Dedifferentiated amniotic fluid mesenchymal stem cell (primary cell): ENCODE data around the gene DOK1.

ENCODE experiments used
- DNase-seq: peaks from one replicate; pipeline ENCODE4 v3.0.0-alpha.2; 2016; ENCODE audit errors: extremely low spot score

DOK1 gene

DNA sequence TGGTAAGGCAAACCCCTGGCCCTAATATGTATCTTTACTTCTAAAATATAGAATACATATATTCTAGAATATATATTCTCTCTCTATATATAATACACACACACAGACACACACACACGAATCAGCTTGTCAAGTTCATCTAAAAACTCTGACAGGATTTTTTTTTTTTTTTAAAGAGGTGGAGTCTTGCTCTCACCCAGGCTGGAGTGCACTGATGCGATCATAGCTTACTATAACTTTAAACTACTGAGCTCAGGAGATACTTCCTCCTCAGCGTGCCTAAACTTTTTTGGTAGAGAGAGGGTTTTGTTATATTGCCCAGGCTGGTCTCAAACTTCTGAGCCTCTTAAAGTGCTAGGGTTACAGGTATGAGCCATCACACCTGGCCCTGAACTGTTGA, 45.2 kb downstream of the DOK1 start:
- no peak for DNase-seq

DNA sequence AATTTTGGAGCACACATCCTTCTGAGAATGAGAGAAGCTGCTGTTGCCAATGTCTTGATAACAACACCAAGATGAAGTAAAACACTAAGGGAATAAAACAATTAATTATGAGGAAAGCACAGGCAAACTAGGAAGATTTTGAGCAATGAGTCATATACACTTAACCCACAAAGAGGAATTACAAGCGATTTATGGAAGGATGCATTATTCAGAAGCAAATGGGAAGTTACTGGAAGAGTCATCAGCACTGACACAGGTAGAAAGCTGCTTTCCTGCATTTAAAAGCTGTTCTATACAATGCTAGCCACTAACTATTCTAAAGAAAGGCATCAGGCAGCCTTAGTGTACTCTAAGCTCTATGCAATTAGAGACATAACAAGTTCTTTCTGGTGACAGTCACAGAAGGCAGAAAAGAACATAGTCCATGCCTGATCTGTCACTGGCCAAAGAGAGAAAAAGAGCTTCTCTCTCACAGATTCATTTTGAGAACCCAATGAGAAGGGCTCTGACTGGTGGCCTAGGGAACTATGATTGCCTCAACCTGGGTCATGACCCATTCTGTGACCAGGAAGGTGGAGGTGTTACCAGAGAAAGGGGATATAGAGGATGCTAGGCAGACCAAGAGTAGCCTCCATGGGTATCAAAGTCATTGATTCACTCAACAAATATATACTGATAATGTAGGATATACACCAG, 48.2 kb downstream of the DOK1 start:
- DNase-seq: no peak

DNA sequence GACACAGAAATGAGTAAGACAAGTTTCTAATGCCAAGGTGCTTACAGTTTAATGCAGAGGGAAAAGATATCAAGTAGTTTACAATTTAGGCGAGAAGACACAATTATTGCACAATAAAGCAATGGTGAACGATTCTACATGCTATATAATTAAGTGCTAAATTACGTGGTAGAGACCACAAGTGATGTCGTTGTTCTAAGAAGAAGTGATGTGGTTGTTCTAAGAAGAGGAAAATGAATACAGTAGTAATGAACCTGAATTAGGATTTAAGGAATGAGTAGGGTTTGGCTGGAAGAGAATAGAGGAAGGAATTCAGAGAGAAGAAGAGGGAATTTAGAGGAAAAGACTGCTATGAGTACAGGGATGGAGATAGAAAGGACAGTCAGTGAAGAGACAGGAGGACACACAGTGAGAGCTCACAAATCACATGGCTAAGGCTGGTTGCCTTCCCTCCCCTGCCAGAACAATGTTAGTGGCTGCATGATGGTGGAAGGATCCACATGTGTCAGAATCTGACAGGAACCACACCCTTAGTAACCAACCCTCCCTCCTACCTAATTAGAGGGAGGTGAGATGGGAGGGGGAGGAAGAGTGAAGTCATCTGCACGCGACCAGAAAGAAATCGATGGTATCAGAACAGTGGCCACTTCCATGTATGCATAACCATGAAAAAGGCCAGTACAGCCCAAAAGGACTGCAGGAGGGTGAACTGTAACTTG, 48.9 kb downstream of the DOK1 start:
- no peak for DNase-seq

DNA sequence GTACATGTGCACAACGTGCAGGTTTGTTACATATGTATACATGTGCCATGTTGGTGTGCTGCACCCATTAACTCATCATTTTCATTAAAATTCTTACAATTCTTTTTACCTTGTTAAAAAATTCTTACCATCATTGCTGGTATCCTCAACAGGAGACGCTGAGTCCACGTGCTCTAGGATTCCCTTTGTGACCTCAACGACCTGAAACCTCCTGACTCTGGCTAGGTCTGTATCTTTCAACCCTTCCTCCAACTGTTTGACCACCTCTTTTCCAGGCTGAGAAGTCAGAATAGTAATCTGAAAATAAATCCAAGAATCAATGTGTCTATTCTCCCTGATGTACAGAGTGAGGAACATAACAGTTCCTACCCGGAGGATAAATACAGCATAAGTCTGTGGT, 52.4 kb downstream of the DOK1 start:
- DNase-seq: no peak
